Subcutaneous abdominal adipose tissue (tissue), 5 donors: Measurements from ENCODE around the gene ZEB2.
A peak's percentile ranks its signal among the peaks of the same experiment; 100 is the strongest.

ENCODE experiments used
- H3K27ac ChIP-seq: one replicate; pipeline ENCODE4 v1.7.0; 2013; ENCODE audit warnings: low read depth, mild to moderate bottlenecking, inconsistent platforms, low read length, moderate library complexity
- H3K27me3 ChIP-seq, 5 donors: one replicate each; pipeline ENCODE4 v1.7.0; 2013; ENCODE audit warnings: low read length in 5 of 5, inconsistent platforms in 1 of 5; ENCODE audit not compliant: control insufficient read depth in 5 of 5, insufficient read depth in 4 of 5
- H3K36me3 ChIP-seq, 5 donors: one replicate each; pipeline ENCODE4 v1.7.0; 2013; ENCODE audit warnings: low read length in 5 of 5; ENCODE audit not compliant: control insufficient read depth in 5 of 5, insufficient read depth in 5 of 5
- H3K4me1 ChIP-seq, 5 donors: one replicate each; pipeline ENCODE4 v1.7.0; 2013; ENCODE audit warnings: low read length in 5 of 5, mild to moderate bottlenecking in 3 of 5, moderate library complexity in 1 of 5; ENCODE audit not compliant: control insufficient read depth in 5 of 5, insufficient read depth in 5 of 5
- H3K4me3 ChIP-seq, 5 donors: one replicate each; pipeline ENCODE4 v1.7.0; 2013; ENCODE audit warnings: low read length in 5 of 5, low read depth in 1 of 5
- H3K9ac ChIP-seq, 5 donors: one replicate each; pipeline ENCODE4 v1.7.0; 2013; ENCODE audit warnings: low read length in 5 of 5, mild to moderate bottlenecking in 4 of 5, moderate library complexity in 3 of 5
- H3K9me3 ChIP-seq, 5 donors: one replicate each; pipeline ENCODE4 v1.7.0; 2013; ENCODE audit warnings: low read length in 5 of 5; ENCODE audit not compliant: control insufficient read depth in 5 of 5
- donor health status: healthy.
- donor health status: healthy.
- donor health status: healthy.
- donor health status: healthy.
- donor health status: healthy.

The ZEB2 gene

DNA sequence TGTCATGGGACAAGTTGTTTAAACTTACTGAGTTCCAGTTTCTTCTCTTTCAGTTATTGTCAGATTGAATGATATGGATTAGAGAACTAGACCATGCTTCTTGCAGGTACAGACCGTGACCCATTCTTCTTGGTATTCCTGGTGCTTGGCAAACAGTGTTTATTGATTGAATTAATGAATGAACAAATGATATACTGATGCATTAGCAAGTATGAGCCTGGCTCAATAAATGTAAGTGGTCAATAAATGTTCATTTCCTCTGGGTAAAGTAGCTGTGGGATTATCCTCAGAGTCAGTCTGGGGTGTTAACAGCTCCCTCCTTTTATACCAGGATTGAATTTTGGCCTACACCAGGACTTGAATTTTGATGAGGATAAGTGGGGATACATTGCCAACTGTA, 160.2 kb downstream of the ZEB2 start:
- Histone ChIP-seq H3K4me3 (no peak overlapping the region), H3K27ac (no peak overlapping the region), H3K9ac (no peak overlapping the region), H3K36me3 (no peaks in the 10 kb centered on the region), H3K9me3 (no peaks in the 10 kb centered on the region), H3K27me3 (no peaks in the 10 kb centered on the region), H3K4me1 (peaks cover 0 to 32% (median 17%) of the 10 kb centered on the region in 5 donors)

DNA sequence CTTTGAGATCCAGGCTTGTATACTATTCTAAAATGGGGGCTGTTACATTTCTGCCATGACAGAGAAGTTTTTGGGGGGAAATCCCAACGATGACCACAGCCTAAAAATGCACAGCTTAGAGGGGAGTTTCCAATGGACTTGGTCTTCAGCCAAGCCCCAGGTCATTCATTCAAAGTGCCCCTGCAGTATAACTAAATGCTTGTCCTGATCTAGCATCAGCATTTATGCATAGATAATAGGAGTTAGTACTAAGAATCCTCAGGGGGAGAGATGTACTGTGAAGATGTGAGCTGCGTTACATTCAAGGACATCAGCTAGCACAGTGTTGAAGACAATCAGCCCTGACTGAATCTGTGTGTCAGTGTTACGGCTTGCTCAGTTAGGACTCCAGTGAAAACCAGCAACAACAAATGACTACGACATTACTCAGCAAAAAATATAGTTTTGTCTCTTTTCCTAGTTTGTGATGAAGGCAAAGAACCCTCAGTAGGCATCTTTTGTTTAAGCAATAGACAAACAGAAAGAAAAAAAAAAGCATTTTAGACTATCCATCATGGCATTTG, 160.9 kb downstream of the ZEB2 start:
- peak overlapping the region in 2 of 5 donors; percentile 52 to 80 for H3K9ac ChIP-seq
- H3K27me3 ChIP-seq = no peaks in the 10 kb centered on the region
- peak overlapping the region; percentile 85 for H3K27ac ChIP-seq
- no peak overlapping the region for H3K4me3 ChIP-seq
- H3K9me3 ChIP-seq = no peaks in the 10 kb centered on the region
- H3K4me1 ChIP-seq = peaks cover 0 to 32% (median 17%) of the 10 kb centered on the region in 5 donors
- no peaks in the 10 kb centered on the region for H3K36me3 ChIP-seq

DNA sequence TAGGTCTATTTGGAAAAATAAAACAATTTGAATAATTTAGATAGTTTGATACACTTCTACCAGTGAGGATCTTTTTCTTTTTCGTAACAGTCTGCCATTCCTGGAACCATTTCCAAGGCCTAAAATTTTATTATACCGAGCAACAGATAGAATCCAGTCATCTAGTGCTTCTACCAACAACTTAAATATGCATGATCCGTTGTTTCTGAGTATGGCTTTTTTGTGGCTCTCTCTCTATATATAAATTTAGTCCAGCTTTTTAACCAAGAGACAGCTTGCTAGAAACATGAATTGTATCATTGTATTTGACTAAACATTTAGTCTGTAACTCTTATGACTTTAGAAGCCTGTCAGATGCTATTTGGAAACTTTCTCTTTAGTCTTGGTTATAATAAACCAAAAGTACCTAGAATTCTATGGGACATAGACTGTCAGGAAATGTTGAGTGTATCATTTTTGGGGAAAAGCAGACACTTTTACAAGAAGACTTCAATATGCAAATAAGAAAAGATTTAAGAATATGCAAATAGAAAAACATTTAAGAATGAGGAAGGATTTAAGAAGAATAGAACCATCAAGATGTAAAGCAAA, 161.4 kb downstream of the ZEB2 start:
- peaks cover 0 to 32% (median 17%) of the 10 kb centered on the region in 5 donors for H3K4me1 ChIP-seq
- no peaks in the 10 kb centered on the region for H3K9me3 ChIP-seq
- no peaks in the 10 kb centered on the region for H3K27me3 ChIP-seq
- peak overlapping the region in 3 of 5 donors; percentile 49 to 80 (median 52) for H3K9ac ChIP-seq
- no peak overlapping the region for H3K4me3 ChIP-seq
- no peaks in the 10 kb centered on the region for H3K36me3 ChIP-seq
- peak overlapping the region; percentile 85 for H3K27ac ChIP-seq

DNA sequence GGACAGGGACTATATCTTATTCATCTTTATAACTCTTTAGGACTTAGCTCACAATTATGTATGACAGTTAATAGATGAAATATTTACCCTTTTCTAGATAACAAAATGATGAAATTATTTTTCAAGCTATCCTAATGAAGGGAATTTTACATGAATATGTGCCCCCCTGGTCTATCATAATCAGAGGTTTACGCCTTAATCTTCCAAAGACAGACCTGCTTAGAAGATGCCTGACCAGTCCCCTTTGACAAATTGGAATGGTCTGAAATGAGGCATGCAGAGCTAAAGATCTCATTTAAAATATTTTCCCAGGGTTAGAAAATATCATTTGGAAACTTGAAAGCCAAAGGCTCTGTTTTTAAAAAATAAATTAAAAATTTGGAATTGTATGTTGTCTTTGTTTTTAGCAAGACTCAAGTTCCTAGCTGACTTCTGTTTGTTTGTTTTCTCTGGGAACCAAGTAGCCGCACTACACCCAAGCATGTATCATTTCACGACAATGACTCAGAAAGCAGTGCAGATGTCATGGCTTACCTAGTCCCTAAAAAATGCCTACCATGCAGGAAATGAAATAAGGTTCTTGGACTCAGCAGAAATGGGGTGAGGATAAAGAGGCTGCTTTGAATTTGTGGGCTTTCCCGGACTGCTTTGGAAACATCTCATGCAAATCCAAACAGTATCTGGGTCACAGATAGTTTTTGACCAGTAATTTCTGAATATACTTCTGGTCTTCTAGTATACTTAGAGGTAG, 162.1 kb downstream of the ZEB2 start:
- H3K9me3 ChIP-seq = no peaks in the 10 kb centered on the region
- H3K4me3 ChIP-seq = no peak overlapping the region
- H3K9ac ChIP-seq = peak overlapping the region in 3 of 5 donors; percentile 49 to 80 (median 52)
- peaks cover 0 to 32% (median 17%) of the 10 kb centered on the region in 5 donors for H3K4me1 ChIP-seq
- peak overlapping the region; percentile 85 for H3K27ac ChIP-seq
- no peaks in the 10 kb centered on the region for H3K36me3 ChIP-seq
- H3K27me3 ChIP-seq = no peaks in the 10 kb centered on the region

DNA sequence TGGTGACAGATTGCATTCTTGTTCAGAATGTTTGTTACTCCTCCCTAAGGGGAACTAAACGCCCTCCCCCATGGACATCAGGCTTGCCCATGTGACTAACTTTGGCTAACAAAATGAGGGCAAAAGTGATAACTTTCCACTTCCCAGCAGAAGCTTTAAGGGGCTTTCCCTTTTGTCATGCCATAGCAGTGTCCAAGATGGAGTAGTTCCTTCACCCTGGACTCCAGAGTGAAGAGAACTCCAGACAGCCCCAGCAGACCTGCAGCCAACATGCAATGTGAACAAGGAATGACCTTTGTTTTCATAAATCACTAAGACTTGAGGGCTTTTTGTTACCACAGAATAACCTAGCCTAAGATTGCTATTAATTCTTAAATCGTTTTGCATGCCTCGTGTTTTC, 163.5 kb downstream of the ZEB2 start:
- Histone ChIP-seq H3K27me3 (no peaks in the 10 kb centered on the region), H3K4me3 (no peak overlapping the region), H3K9me3 (no peaks in the 10 kb centered on the region), H3K27ac (peak overlapping the region; percentile 85), H3K9ac (peak overlapping the region in 2 of 5 donors; percentile 39 to 52), H3K4me1 (peaks cover 0 to 32% (median 17%) of the 10 kb centered on the region in 5 donors), H3K36me3 (no peaks in the 10 kb centered on the region)

DNA sequence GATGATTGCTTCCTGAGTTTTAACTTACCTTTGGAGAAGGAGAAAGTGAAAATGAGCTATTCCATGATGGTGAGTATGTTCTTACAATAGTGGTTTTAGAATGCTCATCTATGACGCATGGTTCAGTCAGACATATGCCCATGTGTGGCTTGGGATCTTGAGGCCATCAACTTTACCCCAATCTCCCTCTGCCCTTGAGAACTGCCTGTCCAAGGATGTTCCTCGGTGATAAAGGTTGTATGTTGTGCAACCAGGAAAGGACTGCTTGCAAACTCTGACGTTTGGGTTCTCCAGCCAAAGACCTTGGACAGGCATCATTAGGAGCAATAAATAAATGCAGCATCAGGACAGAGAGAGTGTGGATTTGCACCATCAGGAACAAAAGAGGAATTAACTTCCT, 165.0 kb downstream of the ZEB2 start:
- Histone ChIP-seq H3K27me3 (no peaks in the 10 kb centered on the region), H3K27ac (peak overlapping the region; percentile 12), H3K9ac (no peak overlapping the region), H3K4me1 (peaks cover 0 to 40% (median 26%) of the 10 kb centered on the region in 5 donors), H3K4me3 (no peak overlapping the region), H3K9me3 (no peaks in the 10 kb centered on the region), H3K36me3 (no peaks in the 10 kb centered on the region)

DNA sequence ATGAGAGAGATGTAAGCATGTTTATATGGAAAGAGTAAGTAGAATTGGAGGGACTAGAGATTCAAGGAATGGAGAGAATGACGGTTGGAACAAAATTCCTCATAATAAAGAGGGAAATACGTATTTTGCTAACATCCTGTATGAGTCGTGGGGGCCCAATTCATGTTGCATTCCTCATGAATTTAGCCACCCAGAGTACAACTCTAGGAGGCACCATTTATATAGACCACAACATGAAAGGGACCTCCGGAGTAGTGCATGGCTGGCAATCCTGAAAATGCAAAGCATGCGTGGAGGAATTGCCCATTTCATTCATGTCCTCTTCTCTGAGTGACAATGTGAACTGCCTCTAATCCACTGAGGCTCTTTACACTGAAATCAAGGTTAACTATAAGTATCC, 168.2 kb downstream of the ZEB2 start:
- no peaks in the 10 kb centered on the region for H3K9me3 ChIP-seq
- H3K27ac ChIP-seq = no peak overlapping the region
- H3K9ac ChIP-seq = no peak overlapping the region
- H3K36me3 ChIP-seq = no peaks in the 10 kb centered on the region
- no peaks in the 10 kb centered on the region for H3K27me3 ChIP-seq
- H3K4me3 ChIP-seq = no peak overlapping the region
- H3K4me1 ChIP-seq = peaks cover 0 to 30% (median 25%) of the 10 kb centered on the region in 5 donors

DNA sequence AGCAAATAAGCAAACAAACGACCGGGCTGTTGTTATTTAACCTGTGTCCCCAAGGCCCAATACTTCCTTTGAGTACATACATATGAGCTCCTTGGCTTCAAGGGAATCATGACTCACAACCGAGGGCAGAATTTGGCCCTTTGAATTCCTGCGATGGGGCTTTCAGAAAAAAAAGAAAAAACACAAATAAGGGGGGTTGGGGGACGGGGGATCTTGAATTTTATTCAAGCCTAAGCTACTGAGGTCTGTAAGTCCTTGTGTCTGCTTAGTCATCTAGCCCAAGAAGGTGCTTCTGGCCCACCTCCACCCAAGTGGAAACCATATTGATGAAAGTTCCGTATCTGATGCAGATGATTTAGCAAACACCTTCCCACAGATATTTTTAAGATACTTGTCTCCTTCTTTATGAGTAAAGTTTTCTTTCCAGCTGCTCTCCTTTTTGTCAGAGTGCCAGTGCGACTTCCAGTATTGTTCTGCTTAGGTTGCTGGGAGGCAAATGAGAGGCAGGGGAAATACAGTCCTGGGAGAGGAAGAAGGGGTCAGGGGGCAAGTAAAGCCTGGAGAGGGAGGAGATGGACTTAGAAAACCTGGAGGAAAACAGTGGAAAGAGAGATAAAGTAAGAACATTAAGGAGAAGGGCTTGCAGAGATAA, 169.6 kb downstream of the ZEB2 start:
- peak overlapping the region; percentile 27 for H3K27ac ChIP-seq

DNA sequence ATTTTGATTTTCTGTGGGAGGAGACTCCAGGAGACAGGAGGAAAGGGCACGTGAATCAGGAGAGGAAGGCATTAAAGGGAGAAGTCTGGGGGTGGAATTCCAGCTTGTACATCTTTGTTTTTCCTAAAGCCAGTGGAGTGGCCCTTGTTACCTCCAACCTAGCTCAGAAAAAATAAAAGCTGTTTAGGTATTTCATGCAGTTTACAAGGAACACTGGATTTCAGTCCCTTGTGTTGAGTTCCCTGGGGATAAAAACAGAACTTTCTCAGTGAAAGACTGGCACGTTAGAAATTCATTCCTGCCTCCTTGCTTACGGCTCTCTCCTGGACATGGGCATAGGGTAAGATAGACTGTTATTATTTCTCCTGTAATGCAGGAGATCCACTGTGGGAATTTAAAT, 170.2 kb downstream of the ZEB2 start:
- Histone ChIP-seq H3K9me3 (no peaks in the 10 kb centered on the region), H3K9ac (peak overlapping the region in 1 of 5 donors; percentile 51), H3K27me3 (no peaks in the 10 kb centered on the region), H3K4me3 (no peak overlapping the region), H3K36me3 (no peaks in the 10 kb centered on the region), H3K27ac (peak overlapping the region; percentile 27), H3K4me1 (peaks cover 0 to 15% (median 13%) of the 10 kb centered on the region in 5 donors)

More for the DNA sequence above, 169.6 kb downstream of the ZEB2 start:
- peaks cover 0 to 18% (median 14%) of the 10 kb centered on the region in 5 donors for H3K4me1 ChIP-seq
- H3K36me3 ChIP-seq = no peaks in the 10 kb centered on the region
- H3K27me3 ChIP-seq = no peaks in the 10 kb centered on the region
- H3K4me3 ChIP-seq = no peak overlapping the region
- H3K9me3 ChIP-seq = no peaks in the 10 kb centered on the region
- H3K9ac ChIP-seq = peak overlapping the region in 1 of 5 donors; percentile 51

DNA sequence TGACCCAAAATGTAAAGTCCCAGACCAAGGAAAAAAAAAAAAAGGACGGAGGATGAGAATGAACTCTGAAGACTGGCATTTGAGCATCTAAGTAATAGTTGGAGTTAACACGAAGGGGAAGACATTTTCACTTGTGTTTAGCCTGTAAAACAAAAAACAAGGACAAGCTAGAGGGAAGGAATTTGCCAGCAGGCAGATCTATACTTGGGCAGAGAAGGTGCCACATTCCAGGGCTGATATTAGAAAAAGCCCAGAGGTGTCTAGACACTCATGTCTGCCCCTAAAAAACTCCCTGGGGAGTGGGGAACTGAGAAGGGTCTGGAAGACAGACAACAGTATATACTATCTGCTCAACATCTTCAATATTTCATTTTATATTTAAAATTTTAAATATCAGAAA, 171.1 kb downstream of the ZEB2 start:
- Histone ChIP-seq H3K27ac (no peak overlapping the region), H3K9me3 (no peaks in the 10 kb centered on the region), H3K36me3 (no peaks in the 10 kb centered on the region), H3K4me1 (peaks cover 0 to 15% (median 13%) of the 10 kb centered on the region in 5 donors), H3K9ac (no peak overlapping the region), H3K27me3 (no peaks in the 10 kb centered on the region), H3K4me3 (no peak overlapping the region)
